Frontal cortex (tissue), 4 donors: ENCODE data around the gene LRRFIP1. TPM values are rescaled to one million over a fixed set of nuclear protein-coding genes. Genes with fewer than 3 reads are reported as not detected.
"Not testable (repeated sequence)": the region's sequence is repeated elsewhere in the genome, so short reads cannot be mapped to it uniquely, and the experiment has no call there.

Source experiments
- DNase-seq, 2 donors: peaks; one replicate each; pipeline ENCODE4 v3.0.0; 2012; ENCODE audit warnings: low spot score in 2 of 2
- FAIRE-seq: peaks from 2 replicates; lab custom pipeline; 2012; peaks lifted over from hg19 to GRCh38; lab: Jason Lieb, UNC
- total RNA-seq: library from RNA; depleted of rRNA; stranded (reverse); fragments of >200 nt; gene quantifications from one replicate; pipeline ENCODE4 v1.2.3, GENCODE V29; 2014
- donor health status: control.
- donor health status: control.
- donor health status: control.

Gene LRRFIP1
- total RNA-seq, 1 donor from 2014 or later = 27.7 TPM

- no peak for DNase-seq
- FAIRE-seq = no peak
These were observed 25.5 kb downstream of the LRRFIP1 start for GRCh38 chr2:237652854-237653253.

DNA sequence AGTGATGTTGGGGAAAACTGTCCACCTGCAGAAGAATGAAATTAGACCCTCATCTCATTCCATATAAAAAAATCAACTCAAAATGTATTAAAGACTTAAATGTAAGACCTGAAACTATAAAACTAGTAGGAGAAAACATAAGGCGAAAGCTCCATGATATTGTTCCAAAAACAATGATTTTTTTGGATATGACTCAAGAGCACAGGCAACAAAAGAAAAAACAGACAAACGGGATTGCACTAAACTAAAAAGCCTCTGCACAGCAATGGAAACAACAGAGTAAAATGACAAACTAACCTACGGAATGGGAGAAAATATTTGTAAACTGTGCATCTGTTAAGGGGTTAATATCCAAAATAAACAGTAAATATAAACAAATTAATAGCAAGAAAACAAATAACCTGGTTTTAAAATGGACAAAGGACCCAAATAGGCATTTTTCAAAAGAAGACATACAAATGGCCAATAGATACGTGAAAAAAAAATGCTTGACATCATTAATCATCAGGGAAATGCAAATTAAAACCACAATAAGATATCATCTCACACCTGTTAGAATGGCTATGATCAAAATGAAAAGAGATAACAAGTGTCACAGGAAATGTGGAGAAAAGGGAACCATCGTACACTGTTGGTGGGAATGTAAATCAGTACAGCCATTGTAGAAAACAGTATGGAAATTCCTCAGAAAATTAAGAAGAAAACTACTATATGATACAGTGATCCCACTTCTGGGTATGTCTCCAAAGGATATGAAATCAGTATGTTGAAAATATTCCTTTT is 26.6 kb downstream of the LRRFIP1 start:
- FAIRE-seq (no peak), DNase-seq (no peak)

- no peak for DNase-seq
- no peak for FAIRE-seq
These were observed 29.7 kb downstream of the LRRFIP1 start for GRCh38 chr2:237657063-237657462.

DNA sequence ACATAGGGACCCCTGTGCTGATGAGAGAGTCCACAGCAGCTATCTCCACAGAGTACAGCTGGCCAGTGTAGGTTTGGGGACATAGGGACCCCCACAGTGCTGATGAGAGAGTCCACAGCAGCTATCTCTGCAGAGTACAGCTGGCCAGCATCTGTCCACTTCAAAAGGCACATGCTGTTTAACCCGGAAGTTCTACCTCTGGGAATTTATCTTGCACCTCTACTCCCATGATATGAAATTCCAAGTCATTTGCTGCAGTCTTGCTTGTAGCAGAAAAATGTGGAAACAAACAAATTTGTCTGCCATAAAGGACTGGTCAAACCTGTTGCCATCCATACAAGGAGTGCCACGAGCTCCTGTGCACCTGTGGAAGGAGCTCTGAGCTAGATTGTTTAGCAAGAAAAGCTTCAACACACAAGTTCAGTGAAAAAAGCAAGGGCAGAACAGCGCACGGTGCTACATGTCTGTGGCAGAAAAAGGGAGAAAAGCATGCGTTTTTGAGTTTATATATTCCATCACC is 33.1 kb downstream of the LRRFIP1 start:
- no peak for FAIRE-seq
- no peak for DNase-seq

GRCh38 chr2:237661270-237661669 is 33.9 kb downstream of the LRRFIP1 start:
- DNase-seq (no peak), FAIRE-seq (no peak)

- DNase-seq = no peak
- no peak for FAIRE-seq
These were observed 34.5 kb downstream of the LRRFIP1 start for GRCh38 chr2:237661799-237662328.

DNA sequence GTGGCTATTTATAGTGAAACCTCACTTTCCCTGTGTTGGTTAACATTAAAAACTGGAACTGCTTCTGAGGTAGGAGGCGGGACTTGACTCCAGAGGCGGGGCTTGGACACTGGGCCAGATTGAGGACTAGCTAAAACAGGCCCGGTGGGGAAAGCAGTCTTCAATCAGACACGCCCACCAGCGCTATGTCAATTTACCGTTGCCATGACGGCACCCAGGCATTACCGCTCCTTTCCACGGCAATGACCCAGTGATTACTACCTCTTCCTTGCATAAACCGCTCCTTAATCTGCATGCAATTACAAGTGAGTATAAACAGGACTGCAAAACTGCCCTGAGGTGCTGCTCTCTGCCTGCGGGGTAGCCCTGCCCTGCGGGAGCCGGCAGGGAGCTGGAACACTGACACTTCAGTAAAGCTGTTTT is 35.3 kb downstream of the LRRFIP1 start:
- DNase-seq = no peak
- no peak for FAIRE-seq

DNA sequence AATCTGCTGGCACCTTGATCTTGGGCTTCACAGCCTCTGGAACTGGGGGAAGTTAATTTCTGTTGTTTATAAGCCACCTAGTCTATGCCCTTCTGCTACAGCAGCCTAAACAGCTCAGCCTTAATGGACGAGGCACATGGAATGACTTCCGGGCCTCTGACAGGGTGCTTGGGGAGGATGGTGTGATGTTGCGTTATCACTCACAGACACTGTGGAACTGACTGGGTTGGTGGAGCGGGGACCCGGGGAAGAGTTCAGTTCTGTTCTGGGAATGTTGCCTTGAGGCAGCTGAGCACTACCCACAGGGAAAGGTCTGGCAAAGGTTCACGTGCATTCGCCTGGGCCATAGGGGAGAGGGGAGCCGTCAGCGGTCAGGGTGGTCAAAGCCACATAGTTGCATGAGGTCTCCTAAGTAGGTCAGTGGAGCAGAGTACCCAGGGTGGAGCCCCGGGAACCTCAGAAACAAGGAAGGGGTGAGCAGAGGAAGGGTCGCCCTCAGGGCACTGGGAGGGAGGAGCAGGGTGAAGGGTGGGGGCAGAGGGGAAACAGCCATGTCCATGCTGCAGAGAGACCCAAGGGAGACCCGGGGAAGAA is 36.2 kb downstream of the LRRFIP1 start:
- FAIRE-seq = no peak
- no peak for DNase-seq

DNA sequence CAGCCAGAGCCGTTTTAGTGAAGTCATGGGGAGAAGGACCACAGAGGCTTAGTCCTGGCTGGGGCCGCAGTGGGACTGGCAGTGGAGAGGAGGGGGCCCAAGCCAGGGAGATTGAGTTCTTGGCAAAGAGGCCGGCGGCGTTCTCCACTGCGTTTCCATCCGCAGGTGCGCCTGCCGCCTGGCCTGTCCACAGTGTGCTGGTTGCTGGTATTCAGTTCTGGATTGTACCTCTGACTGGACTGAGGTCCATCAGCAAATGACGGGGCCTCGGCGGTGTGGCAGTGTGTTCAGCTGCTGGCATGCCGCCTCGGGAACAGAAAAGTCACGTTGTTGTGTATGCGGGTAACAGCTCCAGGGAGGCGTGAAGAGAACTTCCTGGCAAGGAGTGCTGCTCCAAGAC is 36.8 kb downstream of the LRRFIP1 start:
- no peak for FAIRE-seq

GRCh38 chr2:237665713-237666143 is 38.3 kb downstream of the LRRFIP1 start:
- FAIRE-seq (no peak), DNase-seq (no peak)

More for the DNA sequence above, 36.8 kb downstream of the LRRFIP1 start:
- no peak for DNase-seq

DNA sequence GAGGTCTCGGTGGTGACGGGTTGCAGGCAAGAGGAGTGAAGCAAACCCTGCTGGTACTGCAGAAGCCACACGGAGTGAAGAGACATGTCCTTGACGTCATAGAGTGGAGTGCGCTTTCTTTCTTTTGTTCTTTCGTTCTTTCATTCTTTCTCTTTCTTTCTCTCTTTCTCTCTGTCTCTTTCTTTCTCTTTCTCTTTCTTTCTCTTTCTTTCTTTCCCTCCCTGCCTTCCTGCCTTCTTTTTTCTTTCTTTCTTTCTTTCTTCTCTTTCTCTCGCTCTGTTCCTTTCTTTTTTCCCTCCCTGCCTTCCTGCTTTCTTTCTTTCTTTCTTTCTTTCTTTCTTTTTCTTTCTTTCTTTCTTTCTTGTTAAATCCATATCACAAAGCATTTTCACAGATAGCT is 39.2 kb downstream of the LRRFIP1 start:
- FAIRE-seq = no peak
- no peak for DNase-seq

DNA sequence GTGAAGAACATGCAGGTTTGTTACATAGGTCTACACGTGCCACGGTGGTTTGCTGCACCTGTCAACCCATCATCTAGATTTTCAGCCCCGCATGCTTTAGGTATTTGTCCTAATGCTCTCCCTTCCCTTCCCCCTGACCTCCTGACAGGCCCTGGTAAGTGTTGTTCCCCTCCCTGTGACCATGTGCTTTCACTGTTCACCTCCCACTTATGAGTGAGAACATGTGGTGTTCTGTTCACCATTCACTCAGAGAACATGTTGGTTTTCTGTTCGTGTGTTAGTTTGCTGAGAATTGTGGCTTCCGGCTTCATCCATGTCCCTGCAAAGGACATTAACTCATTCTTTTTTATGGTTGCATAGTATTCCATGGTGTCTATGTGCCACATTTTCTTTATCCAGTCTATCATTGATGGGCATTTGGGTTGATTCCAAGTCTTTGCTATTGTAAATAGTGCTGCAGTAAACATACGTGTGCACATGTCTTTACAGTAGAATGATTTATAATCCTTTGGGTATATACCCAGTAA is 39.7 kb downstream of the LRRFIP1 start:
- FAIRE-seq, DNase-seq: not testable (repeated sequence)

DNA sequence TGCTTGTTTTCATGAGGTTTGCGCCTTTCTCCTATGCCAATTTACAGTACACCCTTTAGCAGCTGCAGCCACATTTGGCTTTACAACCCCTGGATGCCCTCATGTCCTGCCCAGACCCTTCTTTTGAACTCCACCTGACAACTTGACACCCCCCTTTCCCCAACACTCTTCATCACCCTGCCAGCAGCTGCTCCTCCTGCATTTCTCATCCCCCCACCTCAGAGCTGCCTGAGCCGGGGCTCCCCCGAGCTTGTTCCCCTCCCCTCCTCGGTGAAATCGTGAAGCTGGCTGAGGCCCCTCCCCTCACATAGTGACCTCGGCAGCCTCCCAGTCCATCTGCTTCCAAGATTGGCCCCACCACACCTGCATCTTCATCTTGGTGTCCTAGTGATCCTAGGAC is 40.5 kb downstream of the LRRFIP1 start:
- FAIRE-seq (no peak), DNase-seq (no peak)

- DNase-seq (no peak), FAIRE-seq (no peak)
These were observed 41.1 kb downstream of the LRRFIP1 start for GRCh38 chr2:237668440-237668839.

- no peak for DNase-seq
- FAIRE-seq = no peak
These were observed 41.9 kb downstream of the LRRFIP1 start for GRCh38 chr2:237669283-237669627.

DNA sequence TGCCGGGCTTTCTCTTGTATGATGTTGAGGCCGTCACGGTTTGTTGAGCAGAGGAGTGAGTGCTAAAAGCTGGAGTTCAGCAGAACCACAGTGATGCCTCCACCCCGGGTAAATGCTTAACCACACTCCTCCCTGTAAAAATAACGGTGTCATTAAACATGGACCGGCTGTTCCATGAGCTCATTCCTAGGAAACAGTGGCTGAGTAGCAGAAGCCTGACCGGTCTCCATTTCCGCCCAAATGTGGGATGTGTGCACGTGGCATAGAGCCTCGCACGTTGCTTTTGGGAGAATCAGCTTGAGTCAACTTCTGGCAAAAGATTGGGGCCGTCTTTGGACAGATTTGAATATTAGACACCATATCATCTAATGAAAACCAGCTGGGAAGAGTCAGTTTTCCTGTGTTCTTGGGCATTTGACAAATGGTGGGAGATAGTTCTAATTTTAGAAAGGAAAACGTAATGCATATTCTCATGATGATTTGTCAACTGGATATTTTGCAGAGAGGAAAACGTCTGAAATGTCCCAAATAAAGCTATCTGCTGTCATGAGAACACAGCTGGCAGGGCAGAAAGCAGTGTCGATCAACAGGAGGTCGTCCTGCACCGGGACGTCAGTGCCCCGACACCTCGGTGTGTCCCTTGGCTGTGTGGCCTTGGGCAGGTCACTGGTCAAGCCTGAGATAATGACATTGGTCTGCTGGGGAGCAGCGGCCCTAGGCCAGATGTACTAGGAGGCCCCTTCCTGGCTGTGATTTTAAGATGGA is 42.4 kb downstream of the LRRFIP1 start:
- DNase-seq = no peak
- no peak for FAIRE-seq

- FAIRE-seq (no peak), DNase-seq (no peak)
These were observed 43.3 kb downstream of the LRRFIP1 start for GRCh38 chr2:237670641-237671040.

- FAIRE-seq = no peak
These were observed 44.2 kb downstream of the LRRFIP1 start for GRCh38 chr2:237671466-237672138.

DNA sequence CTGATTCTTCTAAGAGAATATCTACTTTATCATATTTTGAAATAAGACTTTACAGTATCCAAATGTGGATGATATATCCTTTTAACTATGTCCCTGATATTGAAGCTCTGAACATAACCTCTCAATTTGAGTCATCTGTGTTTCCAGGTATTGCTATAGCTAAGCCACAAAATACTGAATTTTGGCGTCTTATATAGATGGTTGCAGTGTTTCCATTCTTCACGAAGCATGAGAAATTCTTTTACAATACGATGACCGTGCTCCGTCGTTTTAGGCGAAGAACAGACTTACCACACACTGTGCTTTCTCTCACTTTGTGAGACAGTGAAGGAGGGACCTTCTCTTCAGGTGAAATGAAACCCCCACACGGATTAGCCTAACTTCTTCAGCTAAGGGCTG is 45.3 kb downstream of the LRRFIP1 start:
- DNase-seq (no peak), FAIRE-seq (no peak)

More at GRCh38 chr2:237671466-237672138, 44.2 kb downstream of the LRRFIP1 start:
- DNase-seq = no peak
